SK-N-SH (cell line): ENCODE data around the gene FAM181A. TPM values are rescaled to one million over a fixed set of nuclear protein-coding genes. Genes with fewer than 3 reads are reported as not detected.

ENCODE experiments used
- CTCF ChIA-PET: fragments of 300-600, 350-600 bp; formaldehyde crosslinking; extraction: SDS; loops from one replicate; lab custom pipeline; 2021; lab: Yijun Ruan, JAX
- POLR2A ChIA-PET: fragments of 350-600 bp; sonication (Branson Sonifier 250); formaldehyde crosslinking; extraction: SDS; loops from one replicate; lab custom pipeline; 2020; ENCODE audit warnings: antibody characterized with exemption, inconsistent platforms; lab: Yijun Ruan, JAX
- DNase-seq: peaks from one replicate; pipeline ENCODE4 v3.0.0; 2012
- H2AFZ ChIP-seq: fragments of 200-600 bp; sonication (generic); 2 replicates; pipeline ENCODE4 v1.8.1; 2016; ENCODE audit warnings: antibody characterized with exemption, mild to moderate bottlenecking, low read depth
- H3F3A ChIP-seq: fragments of 200-600 bp; sonication (generic); replicated peaks from 2 replicates; pipeline ENCODE3; 2016; ENCODE audit warnings: antibody characterized with exemption, mild to moderate bottlenecking; ENCODE audit not compliant: insufficient read depth
- H3K27ac ChIP-seq, 2 experiments: fragments of 200-500 bp in 1 of 2; fragments of 200-600 bp in 1 of 2; sonication (Bioruptor generic) in 1 of 2; sonication (generic), shearing (Covaris generic) in 1 of 2; 2 replicates each; pipeline versions ENCODE4 v1.5.1 to v1.6.1; 2014 to 2016; ENCODE audit warnings: low read depth in 2 of 2, inconsistent platforms in 1 of 2, low read length in 1 of 2, mild to moderate bottlenecking in 1 of 2, mixed read lengths in 1 of 2
- H3K27me3 ChIP-seq: fragments of 200-600 bp; sonication (generic), shearing (Covaris generic); 2 replicates; pipeline ENCODE4 v1.6.1; 2016; ENCODE audit warnings: mixed run types; ENCODE audit not compliant: insufficient read depth
- H3K36me3 ChIP-seq, 2 experiments: fragments of 200-500 bp in 1 of 2; fragments of 200-600 bp in 1 of 2; sonication (Bioruptor generic) in 1 of 2; sonication (generic) in 1 of 2; replicated peaks in 1 of 2; 2 replicates each; pipeline versions ENCODE3 to v1.5.1; 2014 to 2016; ENCODE audit warnings: low read length in 1 of 2, mild to moderate bottlenecking in 1 of 2; ENCODE audit not compliant: insufficient read depth in 2 of 2, control insufficient read depth in 1 of 2
- H3K4me1 ChIP-seq, 2 experiments: fragments of 200-500 bp in 1 of 2; fragments of 200-600 bp in 1 of 2; sonication (Bioruptor generic) in 1 of 2; sonication (generic), shearing (Covaris generic) in 1 of 2; 2 replicates each; pipeline versions ENCODE4 v1.5.1 to v1.6.1; 2014 to 2016; ENCODE audit warnings: low read depth in 1 of 2, low read length in 1 of 2, mixed run types in 1 of 2; ENCODE audit not compliant: insufficient read depth in 2 of 2, control insufficient read depth in 1 of 2
- H3K4me2 ChIP-seq: fragments of 200-600 bp; sonication (generic), shearing (Covaris generic); 2 replicates; pipeline ENCODE4 v1.6.1; 2017; ENCODE audit warnings: mixed run types
- H3K4me3 ChIP-seq, 2 experiments: fragments of 200-500 bp in 1 of 2; fragments of 200-600 bp in 1 of 2; sonication (Bioruptor generic) in 1 of 2; sonication (generic), shearing (Covaris generic) in 1 of 2; 2 replicates each; pipeline versions ENCODE4 v1.5.1 to v1.8.1; 2014 to 2016; ENCODE audit warnings: low read depth in 2 of 2, inconsistent platforms in 1 of 2, low read length in 1 of 2, mild to moderate bottlenecking in 1 of 2, mixed read lengths in 1 of 2, moderate library complexity in 1 of 2
- H3K79me2 ChIP-seq: fragments of 200-600 bp; sonication (generic); 2 replicates; pipeline ENCODE4 v1.8.1; 2017; ENCODE audit warnings: mild to moderate bottlenecking; ENCODE audit not compliant: insufficient read depth
- H3K9ac ChIP-seq: fragments of 200-600 bp; sonication (generic); 2 replicates; pipeline ENCODE4 v1.6.1; 2017; ENCODE audit warnings: mixed run types
- H3K9me2 ChIP-seq: fragments of 200-600 bp; sonication (generic); 2 replicates; pipeline ENCODE4 v1.6.1; 2017; ENCODE audit warnings: mixed run types
- H3K9me3 ChIP-seq: fragments of 200-600 bp; sonication (generic); 2 replicates; pipeline ENCODE4 v1.6.1; 2017; ENCODE audit warnings: mixed run types, mild to moderate bottlenecking, moderate library complexity
- H4K20me1 ChIP-seq: fragments of 200-600 bp; sonication (generic); 2 replicates; pipeline ENCODE4 v1.6.1; 2017; ENCODE audit warnings: mild to moderate bottlenecking, mixed run types; ENCODE audit not compliant: insufficient read depth
- ELF1 ChIP-seq: IDR thresholded peaks from 2 replicates; pipeline ENCODE4 v1.4.0; 2012
- EP300 ChIP-seq, 2 experiments: IDR thresholded peaks; 2 replicates each; pipeline versions ENCODE4 v1.4.0 to v1.6.1; 2012; ENCODE audit warnings: borderline replicate concordance in 1 of 2, low read depth in 1 of 2, low read length in 1 of 2
- EZH2phosphoT487 ChIP-seq: fragments of 200-600 bp; sonication (generic); IDR thresholded peaks from 2 replicates; pipeline ENCODE4 v1.6.1; 2017; ENCODE audit warnings: low read depth, mixed run types, mild to moderate bottlenecking, antibody characterized with exemption, moderate library complexity, borderline replicate concordance
- FOXM1 ChIP-seq: IDR thresholded peaks from 2 replicates; pipeline ENCODE4 v1.4.0; 2012; ENCODE audit warnings: low read depth, mild to moderate bottlenecking
- GABPA ChIP-seq: IDR thresholded peaks from 2 replicates; pipeline ENCODE4 v1.4.0; 2012; ENCODE audit warnings: low read depth, mild to moderate bottlenecking
- GATA2 ChIP-seq: sonication (generic); formaldehyde crosslinking; IDR thresholded peaks from 2 replicates; pipeline ENCODE4 v1.5.0; 2020; ENCODE audit warnings: mild to moderate bottlenecking, missing genetic modification reagents
- JUND ChIP-seq: IDR thresholded peaks from 2 replicates; pipeline ENCODE4 v1.4.0; 2012
- RCOR1 ChIP-seq: fragments of 150-350 bp; IDR thresholded peaks from 2 replicates; pipeline ENCODE4 v1.6.1; 2017; ENCODE audit warnings: antibody characterized with exemption, low read length
- RFX5 ChIP-seq: IDR thresholded peaks from 2 replicates; pipeline ENCODE4 v1.6.1; 2012; ENCODE audit warnings: mild to moderate bottlenecking, improper control_type of control experiment, low read length
- RXRA ChIP-seq: IDR thresholded peaks from 2 replicates; pipeline ENCODE4 v1.4.0; 2012; ENCODE audit warnings: low read depth, mild to moderate bottlenecking, borderline replicate concordance
- SMC3 ChIP-seq: IDR thresholded peaks from 2 replicates; pipeline ENCODE4 v1.6.1; 2012; ENCODE audit warnings: low read depth, low read length, improper control_type of control experiment
- TEAD4 ChIP-seq: IDR thresholded peaks from 2 replicates; pipeline ENCODE4 v1.4.0; 2012; ENCODE audit warnings: mild to moderate bottlenecking, borderline replicate concordance; ENCODE audit not compliant: insufficient read depth
- WGBS: methylation state at CpG from one replicate; pipeline ENCODE4 v1.1.6; 2017; ENCODE audit warnings: low lambda C conversion rate; 5-methylcytosine and 5-hydroxymethylcytosine counted together
- polyA plus RNA-seq, 3 experiments: library from polyadenylated mRNA; depleted of rRNA; stranded (reverse); fragments of >200 nt; gene quantifications; 2 replicates each; pipeline ENCODE4 v1.2.3, GENCODE V29; 2012
- TF ChIP-seq, protein P1 (sequence below): IDR thresholded peaks from 2 replicates; pipeline ENCODE4 v1.4.0; 2012; ENCODE audit warnings: low read depth, borderline replicate concordance

The FAM181A gene
- polyA plus RNA-seq, 1 of the 3 experiments (the other 2 are of a cell fraction), result not detected

DNA sequence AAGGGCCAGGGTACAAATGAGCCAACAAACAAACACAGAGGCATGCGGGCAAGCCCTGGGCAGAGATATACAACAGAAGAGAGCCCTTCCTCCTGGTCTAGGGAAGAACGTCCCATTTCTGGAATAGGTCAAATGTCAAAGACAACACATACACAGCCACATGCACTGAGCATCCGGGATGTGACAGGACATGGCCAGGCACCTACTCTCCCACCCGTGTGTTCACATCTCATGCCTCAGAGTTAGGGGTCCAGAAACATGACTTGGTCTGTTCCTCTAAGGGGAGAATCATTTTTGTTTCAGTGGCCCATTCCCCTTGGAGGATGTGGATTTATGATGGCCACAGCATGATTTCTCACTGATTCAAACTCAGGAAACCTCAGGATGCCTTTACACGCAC is 50.0 kb downstream of the FAM181A start:
- H3K4me2 ChIP-seq, result no peak overlapping the region
- H3K4me3 ChIP-seq, result no peak overlapping the region
- no peaks in the 10 kb centered on the region for H3K9me3 ChIP-seq
- H3K27ac ChIP-seq, result no peak overlapping the region
- peaks cover 0 to 3% of the 10 kb centered on the region in 2 experiments; a peak in 1 of 4 replicates for H3K4me1 ChIP-seq
- no peak overlapping the region for H2AFZ ChIP-seq
- TF ChIP-seq RFX5 (no peak), EZH2phosphoT487 (no peak), GATA2 (CRISPR knock-in tag) (no peak)
- ChIA-PET CTCF (interaction anchor here (1.0 to 1.8 kb wide), 2 partner anchors 24 to 38 kb away, joined by 3 to 6 read pairs; no protein-coding TSS in a partner anchor), POLR2A (no interaction called here)
- H3K9ac ChIP-seq, result no peak overlapping the region
- H3K27me3 ChIP-seq, result no peaks in the 10 kb centered on the region
- H3K79me2 ChIP-seq, result no peaks in the 10 kb centered on the region
- no peaks in the 10 kb centered on the region for H4K20me1 ChIP-seq
- no peaks in the 10 kb centered on the region for H3F3A ChIP-seq
- H3K36me3 ChIP-seq, result no peaks in the 10 kb centered on the region
- 70% methylated on average over 4 of the region's 5 CpGs for WGBS
- no peak for DNase-seq
- no peaks in the 10 kb centered on the region for H3K9me2 ChIP-seq

DNA sequence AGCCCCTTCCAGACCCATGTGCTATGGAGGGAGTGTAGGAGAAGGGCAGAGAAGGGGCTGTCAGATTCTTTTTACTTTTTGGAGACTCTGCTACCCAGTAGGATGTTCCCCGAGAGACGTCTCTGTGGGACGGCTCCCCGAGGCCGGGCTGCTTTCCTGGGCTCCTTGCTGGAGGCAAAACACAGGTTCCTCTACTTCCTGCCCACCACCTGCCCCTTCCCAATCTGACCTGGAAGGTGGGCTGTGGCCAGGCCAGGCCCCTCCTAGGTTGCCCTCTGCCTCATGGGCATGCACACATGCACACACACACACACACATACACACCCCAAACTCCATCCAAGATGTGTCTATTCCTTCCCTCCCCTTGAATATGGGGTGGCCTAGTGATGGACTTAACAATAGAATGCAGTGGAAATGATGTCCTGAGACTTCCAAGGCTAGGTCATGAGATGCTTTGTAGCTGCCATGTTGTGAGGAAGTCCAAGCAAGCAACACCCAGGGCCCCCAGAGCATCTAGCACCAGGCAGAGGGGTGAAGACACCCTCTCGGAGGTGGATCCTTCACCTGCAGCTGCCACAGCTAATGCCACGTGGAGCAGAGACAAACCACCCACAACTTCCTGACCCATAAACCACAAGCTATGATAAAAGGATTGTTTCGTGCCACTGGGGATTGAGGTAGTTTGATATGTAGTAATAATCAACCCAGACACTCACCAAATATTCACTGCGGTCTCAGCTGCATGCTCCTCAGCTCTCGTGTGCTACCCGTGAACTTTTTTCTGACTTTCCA is 50.8 kb downstream of the FAM181A start:
- no peaks in the 10 kb centered on the region for H3K9me3 ChIP-seq
- CTCF ChIA-PET, result interaction anchor here (0.6 to 2.3 kb wide), 4 partner anchors 23 to 394 kb away, joined by 3 to 9 read pairs (median 4); no protein-coding TSS in a partner anchor
- POLR2A ChIA-PET, result no interaction called here
- DNase-seq, result no peak
- H3K4me2 ChIP-seq, result no peak overlapping the region
- no peak overlapping the region for H3K4me3 ChIP-seq
- WGBS, result 80% methylated on average over 11 of the region's 11 CpGs
- H3F3A ChIP-seq, result no peaks in the 10 kb centered on the region
- no peaks in the 10 kb centered on the region for H3K36me3 ChIP-seq
- no peaks in the 10 kb centered on the region for H3K79me2 ChIP-seq
- H3K4me1 ChIP-seq, result peaks cover 0 to 3% of the 10 kb centered on the region in 2 experiments; a peak in 1 of 4 replicates
- H3K9me2 ChIP-seq, result no peaks in the 10 kb centered on the region
- no peak overlapping the region for H3K9ac ChIP-seq
- TF ChIP-seq ELF1, result no peak
- no peak for TF ChIP-seq SMC3
- no peak for TF ChIP-seq EP300 (IDR thresholded peaks at IDR 0.05; ENCODE audit: borderline replicate concordance in 1 of 2, low read depth in 1 of 2, low read length in 1 of 2)
- no peak for TF ChIP-seq RCOR1
- TF ChIP-seq, protein P1, sequence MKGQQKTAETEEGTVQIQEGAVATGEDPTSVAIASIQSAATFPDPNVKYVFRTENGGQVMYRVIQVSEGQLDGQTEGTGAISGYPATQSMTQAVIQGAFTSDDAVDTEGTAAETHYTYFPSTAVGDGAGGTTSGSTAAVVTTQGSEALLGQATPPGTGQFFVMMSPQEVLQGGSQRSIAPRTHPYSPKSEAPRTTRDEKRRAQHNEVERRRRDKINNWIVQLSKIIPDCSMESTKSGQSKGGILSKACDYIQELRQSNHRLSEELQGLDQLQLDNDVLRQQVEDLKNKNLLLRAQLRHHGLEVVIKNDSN, result no peak
- TF ChIP-seq, all 33 proteins: peak for 0
- Histone ChIP-seq H3K27ac (no peak overlapping the region), H4K20me1 (no peaks in the 10 kb centered on the region), H3K27me3 (no peaks in the 10 kb centered on the region), H2AFZ (no peak overlapping the region)

DNA sequence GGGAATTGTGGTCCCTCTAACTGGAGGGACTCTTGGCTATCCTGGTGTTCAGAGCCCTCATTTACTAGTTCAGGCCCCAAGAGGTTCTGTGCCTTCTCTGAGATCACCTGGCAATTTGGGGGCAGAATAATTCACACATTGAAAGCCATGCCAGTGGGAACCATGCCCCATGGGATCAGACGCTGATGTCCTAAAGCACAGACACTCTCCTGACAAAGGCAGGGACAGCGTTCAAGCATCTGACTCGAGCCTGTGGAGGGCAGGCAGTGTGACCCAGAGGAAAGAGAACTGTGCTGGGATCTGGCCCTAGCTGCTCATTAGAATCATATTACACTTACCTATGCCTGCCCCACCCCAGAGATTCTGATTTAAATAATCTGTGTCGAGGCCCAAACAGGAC is 51.6 kb downstream of the FAM181A start:
- H3K4me1 ChIP-seq, result peaks cover 0 to 3% of the 10 kb centered on the region in 2 experiments; a peak in 1 of 4 replicates
- CTCF ChIA-PET, result interaction anchor here (0.6 to 2.3 kb wide), 3 partner anchors 39 to 395 kb away, joined by 4 to 9 read pairs (median 4); no protein-coding TSS in a partner anchor
- no peaks in the 10 kb centered on the region for H3K36me3 ChIP-seq
- no peaks in the 10 kb centered on the region for H3F3A ChIP-seq
- no peak overlapping the region for H3K27ac ChIP-seq
- no peak overlapping the region for H3K4me3 ChIP-seq
- TF ChIP-seq ELF1 (no peak), GABPA (no peak), FOXM1 (no peak), JUND (no peak), TEAD4 (no peak), RXRA (no peak)
- H3K9me3 ChIP-seq, result no peaks in the 10 kb centered on the region
- H3K27me3 ChIP-seq, result no peaks in the 10 kb centered on the region
- no peak overlapping the region for H3K9ac ChIP-seq
- no peaks in the 10 kb centered on the region for H3K9me2 ChIP-seq
- DNase-seq, result no peak
- H2AFZ ChIP-seq, result no peak overlapping the region
- POLR2A ChIA-PET, result no interaction called here
- H3K79me2 ChIP-seq, result no peaks in the 10 kb centered on the region
- no peak overlapping the region for H3K4me2 ChIP-seq
- H4K20me1 ChIP-seq, result no peaks in the 10 kb centered on the region
- 70% methylated on average over 4 of the region's 4 CpGs for WGBS
